ENCODE results near the gene RASD2.

The RASD2 gene

DNA sequence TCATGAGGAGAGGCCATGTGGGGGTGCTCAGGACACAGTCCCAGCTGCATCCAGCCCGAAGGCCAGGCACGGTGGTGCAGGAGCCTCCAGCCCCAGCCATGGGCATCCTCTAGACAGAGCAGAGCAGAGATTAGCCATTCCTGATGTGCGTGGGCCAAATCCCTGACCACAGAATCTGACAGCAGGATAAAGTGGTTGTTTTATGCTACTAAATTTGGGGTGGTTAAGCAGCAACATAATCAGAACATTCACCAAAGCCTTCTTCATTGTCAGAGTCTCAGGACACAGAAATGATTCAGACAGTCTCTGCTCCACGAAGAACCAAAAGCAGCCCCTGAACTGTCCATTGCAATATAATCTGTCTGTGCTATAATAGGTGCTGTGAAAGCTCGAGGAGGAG is 19.7 kb downstream of the RASD2 start:
- no peak for DNase-seq (ENCODE audit: low spot score)

DNA sequence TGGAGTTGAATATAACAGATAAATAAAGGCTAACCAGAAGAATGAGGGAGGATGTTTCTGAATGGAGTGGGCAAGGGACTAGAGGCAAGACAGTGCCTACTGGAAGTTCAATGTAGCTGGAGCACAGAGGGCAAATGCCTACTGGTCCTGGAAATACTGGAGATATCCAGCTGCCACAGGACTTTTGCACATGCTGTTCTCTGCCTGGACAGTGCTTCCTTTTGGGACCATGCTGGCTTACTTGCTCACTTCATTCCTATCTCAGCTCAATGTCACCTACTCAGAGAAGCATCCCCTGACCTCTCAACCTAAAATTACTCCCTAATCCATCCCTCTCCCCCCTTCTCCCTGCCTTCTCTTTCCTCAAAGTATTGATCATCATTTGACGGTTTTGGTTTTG is 20.2 kb downstream of the RASD2 start:
- no peak for DNase-seq (ENCODE audit: low spot score)

DNA sequence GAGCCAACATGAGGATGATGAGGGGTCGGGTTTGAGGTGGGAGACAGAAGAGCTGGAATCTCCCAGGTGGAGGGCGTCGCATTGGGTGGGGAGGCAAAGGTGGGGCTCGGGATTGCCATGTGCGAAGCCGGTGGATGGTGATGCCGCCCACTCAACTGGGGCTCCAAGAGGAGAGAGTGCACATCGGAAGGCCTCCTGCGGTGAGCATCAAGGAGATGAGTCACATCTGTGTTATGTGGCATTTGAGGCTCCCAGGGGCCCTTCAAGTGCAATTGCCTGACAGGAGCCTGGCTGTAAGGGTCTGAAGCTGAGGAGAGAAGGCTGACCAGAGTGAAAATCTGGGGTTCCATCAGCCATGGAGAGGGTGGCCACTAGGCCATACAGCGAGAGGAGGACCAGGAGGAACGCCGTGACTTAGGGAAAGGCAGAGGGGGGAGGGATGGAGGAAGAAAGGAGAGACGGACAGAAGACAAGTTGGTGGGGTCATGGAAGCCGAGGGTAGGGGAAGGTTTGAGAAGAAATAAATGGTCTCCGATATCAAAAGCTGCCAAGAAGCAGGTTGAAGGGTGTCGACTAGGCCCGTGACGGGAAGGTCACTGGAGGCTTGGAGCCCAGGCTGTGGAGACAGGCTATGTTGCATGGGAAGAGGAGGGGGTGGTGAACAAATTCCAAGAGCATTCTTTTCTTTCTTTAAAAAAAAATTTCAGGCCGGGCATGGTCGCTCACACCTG is 21.3 kb downstream of the RASD2 start:
- DNase-seq (ENCODE audit: low spot score), result no peak

DNA sequence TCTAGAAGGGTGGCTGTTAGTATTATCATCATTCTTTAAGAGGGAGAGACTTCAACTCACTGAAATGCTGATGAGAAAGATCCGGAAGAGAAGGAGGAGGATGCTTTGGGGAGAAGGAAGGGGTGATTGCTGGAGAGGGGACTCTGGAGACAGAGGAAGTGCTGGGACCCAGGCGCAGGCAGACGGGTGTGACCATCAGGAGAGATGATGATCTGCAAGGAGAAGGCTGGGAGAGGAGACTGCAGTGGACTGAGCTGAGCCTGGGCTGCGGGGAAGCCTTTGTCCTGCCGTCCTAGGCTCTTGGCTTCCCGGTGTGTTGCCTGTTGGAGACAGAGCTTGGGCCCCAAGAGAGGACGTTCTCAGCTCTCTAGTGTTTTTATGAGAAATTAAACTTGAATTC is 22.6 kb downstream of the RASD2 start:
- no peak for DNase-seq (ENCODE audit: low spot score)

DNA sequence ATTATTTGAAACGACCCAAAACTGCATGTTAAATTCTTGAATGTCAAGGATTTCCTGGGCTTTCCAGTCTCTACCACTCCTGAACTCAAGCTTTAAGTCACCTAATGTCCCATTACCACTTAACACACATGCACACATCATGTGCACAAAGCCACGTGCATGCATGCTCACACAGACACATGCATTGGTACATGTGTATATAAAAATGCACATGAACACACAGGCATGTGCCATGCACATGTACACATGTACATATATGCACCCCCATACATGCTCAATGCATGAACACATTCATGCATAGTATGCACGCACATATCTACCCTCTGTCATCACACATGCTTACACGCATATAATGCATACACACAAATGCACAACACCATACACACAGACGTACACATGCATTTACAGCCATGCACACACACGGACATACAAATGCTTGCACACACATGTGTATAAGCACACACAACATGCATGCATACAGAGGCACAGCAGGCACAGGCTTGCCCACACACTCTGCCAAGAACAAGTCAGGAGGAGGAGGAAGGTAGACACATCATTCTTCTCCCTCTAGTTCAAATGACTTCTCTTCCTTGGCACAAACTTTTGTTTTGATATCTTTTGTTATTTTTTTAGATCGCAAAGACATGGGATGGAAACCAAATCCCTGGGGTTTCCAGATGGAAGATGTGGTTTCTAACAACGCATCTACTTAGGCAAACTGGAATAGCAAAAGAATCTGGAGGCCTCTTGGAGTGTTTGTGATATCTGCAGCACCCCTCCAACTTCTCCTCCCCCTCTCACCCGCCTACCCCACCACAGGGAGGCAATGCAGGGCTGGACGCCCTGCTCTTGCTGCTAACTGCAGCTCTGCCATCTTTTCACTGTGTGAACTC is 24.6 kb downstream of the RASD2 start:
- DNase-seq (ENCODE audit: low spot score), result no peak

GRCh38 chr22:35567351-35568141 is 26.9 kb downstream of the RASD2 start:
- DNase-seq (ENCODE audit: low spot score), result no peak

- no peak for DNase-seq (ENCODE audit: low spot score)
These were observed 28.4 kb downstream of the RASD2 start for GRCh38 chr22:35568751-35569739.

DNA sequence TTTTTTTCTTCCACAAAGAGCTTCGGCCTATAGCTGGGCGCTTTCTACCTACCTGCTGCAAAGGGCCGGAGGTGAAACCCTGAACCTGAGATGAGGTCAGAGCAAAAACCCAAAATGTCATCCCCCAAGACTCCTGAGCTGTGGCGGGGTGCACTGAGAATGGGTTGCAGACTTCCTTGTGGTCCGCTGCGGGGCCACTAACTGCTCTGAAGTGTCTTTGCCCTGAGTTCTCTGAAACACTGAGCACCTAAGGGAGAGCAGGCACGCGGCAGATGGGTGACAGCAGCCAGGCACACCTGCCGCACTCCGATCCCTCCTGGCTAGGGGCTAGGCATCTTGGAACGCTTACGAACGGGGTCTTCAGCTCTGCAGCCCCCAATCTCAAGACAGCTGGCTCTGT is 29.3 kb downstream of the RASD2 start:
- DNase-seq (ENCODE audit: low spot score), result no peak

GRCh38 chr22:35570686-35571194 is 30.1 kb downstream of the RASD2 start:
- no peak for DNase-seq (ENCODE audit: low spot score)

DNA sequence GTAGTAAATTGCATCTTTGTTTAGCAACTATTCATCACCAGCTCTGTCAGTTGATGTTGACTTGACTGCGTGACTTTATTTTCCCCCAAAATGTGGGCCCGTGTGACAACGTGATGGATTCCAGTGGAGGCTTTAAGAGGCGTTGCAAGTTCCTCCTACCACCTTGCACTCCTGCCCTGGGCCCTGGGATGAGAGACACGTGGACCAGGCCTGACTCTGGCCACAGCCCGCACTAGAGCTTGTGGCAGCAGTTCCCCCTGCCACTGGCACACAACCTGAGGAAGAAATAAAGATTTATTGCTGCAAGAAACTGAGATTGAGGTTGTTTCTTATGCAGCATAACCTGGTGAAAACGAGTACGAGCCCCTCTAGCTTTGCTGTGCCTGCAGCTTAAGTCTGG is 31.9 kb downstream of the RASD2 start:
- DNase-seq (ENCODE audit: low spot score), result no peak

GRCh38 chr22:35575116-35575748 is 34.6 kb downstream of the RASD2 start:
- no peak for DNase-seq (ENCODE audit: low spot score)

- no peak for DNase-seq (ENCODE audit: low spot score)
These were observed 36.0 kb downstream of the RASD2 start for GRCh38 chr22:35576671-35577070.

DNA sequence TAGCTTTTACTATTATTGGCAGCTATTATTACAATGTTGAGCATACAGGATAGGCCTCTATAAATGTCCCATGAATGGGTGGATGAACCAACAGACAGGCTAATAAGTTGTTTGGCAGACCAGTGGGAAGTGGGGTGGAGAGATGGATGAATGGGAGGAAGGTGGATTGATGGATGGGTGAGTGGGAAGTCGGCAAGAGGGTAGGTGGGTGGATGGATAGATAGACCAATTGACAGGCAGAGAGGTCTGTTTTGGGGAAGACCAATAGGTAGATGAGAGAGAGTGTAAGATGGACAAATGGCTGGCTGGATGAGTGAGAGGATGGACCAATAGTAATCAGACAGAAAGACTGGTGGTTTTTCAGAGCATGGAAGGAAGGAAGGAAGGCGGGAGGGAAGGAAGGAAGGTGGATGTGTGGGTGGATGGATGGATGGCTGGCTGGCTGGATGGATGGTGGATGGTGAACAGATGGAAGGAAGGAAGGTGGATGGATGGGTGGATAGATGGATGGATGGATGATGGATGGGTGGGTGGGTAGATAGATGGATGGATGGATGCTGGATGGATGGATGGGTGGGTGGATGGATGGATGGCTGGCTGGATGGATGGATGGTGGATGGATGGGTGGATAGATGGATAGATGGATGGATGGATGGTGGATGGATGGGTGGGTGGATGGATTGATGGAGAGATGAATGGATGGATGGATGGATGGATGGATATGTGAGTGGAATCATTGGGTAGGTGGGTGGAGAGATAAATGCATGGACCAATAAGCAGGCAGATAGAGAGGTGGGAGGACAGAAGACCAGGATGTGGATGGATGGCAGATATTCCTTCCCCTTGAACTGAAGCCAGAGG is 37.4 kb downstream of the RASD2 start:
- DNase-seq (ENCODE audit: low spot score), result no peak

GRCh38 chr22:35578836-35579575 is 38.4 kb downstream of the RASD2 start:
- DNase-seq (ENCODE audit: low spot score), result no peak

GRCh38 chr22:35580351-35581022 is 39.9 kb downstream of the RASD2 start:
- DNase-seq (ENCODE audit: low spot score), result no peak

GRCh38 chr22:35581023-35581413 is 40.4 kb downstream of the RASD2 start:
- DNase-seq (ENCODE audit: low spot score), result no peak

DNA sequence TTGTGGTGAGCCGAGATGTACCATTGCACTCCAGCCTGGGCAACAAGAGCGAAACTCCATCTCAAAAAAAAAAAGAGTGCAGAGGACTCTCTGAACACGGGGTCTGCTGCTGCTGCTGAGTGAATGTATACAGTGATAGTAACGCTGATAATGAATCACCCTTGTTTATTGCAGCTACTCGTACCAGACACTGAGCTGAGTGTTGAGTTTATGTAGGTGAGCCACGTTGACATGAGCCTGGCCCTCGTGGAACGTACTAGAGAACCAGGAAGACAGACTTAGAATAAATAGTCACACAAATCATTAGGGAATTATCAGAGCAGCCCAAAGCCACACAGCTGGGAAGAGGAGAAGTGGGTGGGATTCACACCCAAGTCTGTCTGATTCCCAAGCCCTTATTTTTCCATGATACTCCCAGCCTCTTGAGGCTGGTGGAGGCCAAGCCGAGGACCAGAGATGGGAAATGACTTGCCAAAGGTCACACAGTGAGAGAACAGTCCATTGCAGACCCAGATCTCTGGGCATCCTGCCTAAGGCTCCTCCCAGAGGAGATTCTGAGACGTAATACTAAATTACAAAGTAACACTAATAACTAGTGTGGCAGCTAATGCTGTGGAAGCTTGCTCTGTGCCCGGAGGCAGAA is 41.7 kb downstream of the RASD2 start:
- DNase-seq (ENCODE audit: low spot score), result no peak
